GM11168 (cell line): ENCODE data around the gene CCNYL1.

Experiments used
- in situ Hi-C: fragments of 300-500 bp; cut with MboI; formaldehyde crosslinking; loops from one replicate; pipeline ENCODE4 v1.12.0; 2022; ENCODE audit warnings: low sequenced_read_pairs; ENCODE audit not compliant: unreplicated experiment

Gene CCNYL1

DNA sequence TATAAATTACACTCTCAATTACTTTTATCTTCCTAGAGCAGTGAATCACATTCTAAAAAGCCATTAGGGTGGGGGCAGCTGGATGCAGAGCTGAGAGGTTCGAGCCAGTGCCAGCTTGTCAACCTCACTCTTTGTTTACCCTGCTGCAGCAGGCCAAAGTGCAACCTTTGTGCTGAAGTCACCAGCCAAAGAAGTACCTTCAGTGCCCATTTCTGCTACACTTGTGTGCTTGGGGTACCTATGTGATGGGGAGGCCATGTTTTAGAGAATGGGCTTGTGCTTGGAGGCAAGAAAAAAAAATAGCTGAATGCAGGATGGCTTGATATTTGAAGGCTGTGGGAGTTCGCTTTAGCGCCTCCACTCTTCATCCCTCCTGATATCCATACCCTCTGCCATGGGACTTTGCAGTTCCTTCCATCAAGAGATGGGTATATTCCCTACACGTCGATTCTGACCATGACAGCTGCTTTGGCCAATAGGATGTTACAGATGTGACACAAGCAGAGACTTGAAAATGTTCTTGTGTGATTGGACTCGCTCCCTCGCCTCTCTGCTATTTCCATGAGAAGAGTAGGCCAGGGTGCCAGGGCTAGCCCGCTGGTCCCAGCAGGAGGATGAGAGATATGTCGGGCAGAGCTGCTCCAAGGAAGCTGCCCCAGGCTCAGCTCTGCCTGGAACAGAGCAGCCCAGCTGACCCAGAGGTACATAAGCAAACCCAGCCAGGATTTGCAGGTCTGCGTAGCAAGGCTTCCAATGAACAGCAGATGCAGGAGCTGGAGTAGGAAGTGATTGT lies 71.0 kb downstream of the CCNYL1 start:
- in situ Hi-C loops, result no loop called here

DNA sequence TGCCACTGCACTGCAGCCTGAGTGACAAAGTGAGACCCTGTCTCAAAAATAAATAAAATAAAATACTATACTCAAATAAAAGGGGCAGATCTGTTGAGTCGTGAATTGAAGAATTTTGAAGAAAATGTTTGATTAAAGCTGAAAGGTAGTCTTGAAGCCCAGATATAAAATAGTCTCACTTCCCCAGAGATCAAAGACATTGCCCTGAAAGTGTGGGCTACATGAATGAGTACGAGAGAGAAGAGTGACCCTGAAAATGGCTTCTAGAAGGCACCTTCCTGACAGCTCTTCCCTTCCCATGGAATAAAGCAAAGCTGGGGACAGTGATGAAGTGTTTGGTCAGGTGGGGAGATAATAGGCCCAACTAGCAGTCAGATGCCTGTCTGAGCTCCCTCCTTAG lies 72.1 kb downstream of the CCNYL1 start:
- in situ Hi-C loops, result no loop called here

DNA sequence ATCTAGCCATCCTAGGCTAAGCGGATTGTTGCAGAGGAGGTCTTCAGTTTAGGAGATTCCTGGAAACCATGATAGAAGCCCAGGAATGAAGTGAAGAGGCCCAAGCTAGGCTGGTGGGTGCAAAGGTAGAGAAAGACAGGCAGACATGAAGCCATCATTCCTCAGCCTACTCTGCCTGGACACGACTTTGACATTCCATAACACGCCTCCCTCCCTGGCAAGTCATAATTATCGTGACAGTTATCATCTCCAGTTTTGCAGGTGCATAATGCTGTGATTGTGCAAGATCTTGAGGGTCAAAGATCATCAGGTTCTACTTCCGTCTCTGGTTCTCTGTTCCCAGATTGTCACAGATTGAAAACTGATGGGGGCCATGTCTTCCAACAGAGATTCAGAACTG lies 73.5 kb downstream of the CCNYL1 start:
- in situ Hi-C loops, result no loop called here

DNA sequence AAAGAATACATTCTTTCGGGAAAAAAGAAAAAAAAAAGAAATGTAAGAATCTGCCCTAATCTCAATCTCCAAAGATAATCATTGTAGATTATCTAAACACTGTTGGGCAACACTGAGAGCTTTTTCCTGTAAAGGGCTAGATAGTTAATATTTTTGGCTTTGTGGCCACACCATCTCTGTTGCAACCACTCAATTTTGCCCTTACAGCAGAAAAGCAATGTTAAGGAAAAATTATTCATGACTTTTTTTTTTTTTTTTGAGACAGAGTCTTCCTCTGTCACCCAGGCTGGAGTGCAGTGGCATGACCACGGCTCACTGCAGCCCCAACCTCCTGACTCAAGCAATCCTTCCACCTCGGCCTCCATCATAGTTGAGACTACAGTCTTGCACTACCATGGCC lies 75.6 kb downstream of the CCNYL1 start:
- in situ Hi-C loops, result no loop called here

DNA sequence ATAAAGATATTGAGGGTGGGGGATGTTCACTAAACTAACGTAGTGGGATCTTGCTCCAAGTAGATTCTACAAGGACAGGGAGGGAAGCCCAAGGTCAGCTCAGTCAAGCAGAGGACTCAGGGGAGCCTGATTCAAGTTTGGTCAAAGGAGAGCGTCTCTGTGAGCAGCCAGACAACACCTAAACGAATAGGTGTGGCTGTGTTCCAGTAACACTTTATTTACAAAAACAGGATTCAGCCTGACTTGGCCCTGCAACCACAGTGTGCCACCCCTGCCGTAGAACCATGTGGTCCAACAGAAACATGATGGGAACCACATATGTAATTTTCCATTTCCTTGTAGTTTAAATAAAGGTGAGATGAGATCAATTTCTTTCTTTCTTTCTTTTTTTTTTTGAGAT lies 76.4 kb downstream of the CCNYL1 start:
- in situ Hi-C loops, result no loop called here

DNA sequence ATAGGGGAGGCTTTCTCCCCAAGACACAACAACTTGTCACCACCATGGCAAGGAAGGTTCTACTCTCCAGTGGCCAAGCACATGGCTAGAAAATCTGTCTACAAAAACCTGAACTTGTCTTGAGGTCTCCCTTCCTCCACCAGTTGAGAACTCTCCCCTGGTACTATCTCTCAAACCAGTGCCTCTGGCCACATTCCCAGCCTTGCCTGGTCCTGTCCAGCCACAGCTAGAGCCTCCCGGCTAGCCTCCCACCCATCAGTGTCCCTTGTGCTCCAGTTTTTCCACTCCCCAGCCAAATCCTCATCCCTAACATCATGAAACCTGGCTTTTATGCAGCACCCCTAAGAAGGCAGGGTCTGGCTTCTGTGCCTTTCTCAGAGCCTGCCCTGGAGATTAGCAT lies 79.5 kb downstream of the CCNYL1 start:
- in situ Hi-C loops, result no loop called here

DNA sequence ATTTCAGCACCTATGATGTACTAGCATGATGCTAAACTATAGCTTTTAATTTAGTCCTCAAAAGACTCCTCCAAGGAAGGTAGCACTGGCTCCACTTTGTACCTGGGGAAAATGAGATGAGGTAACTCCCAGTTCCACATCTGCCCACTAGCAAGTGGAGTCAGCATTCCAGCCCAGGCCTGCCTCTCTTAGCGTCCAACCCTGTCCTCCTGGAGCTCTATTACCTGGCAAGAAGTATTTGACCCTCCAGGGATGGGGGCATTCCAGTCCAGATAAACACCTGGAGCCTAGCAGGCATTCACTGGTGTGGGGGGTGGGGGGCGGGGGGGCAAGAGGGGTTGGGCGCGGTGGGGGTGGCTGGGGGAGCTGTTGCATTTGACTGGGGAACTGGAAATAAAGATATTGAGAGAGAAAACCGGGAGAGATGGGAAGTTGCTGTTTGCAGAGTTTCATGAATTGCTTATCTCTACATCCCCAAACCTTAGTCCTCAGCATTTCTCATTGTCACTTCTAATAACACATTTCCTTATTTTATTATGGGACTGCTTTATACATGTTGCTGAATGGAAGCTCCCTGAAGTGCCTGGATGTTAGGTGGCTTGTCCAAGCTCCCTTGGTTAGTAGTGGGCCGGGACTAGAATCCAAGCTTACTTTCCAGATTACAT lies 80.3 kb downstream of the CCNYL1 start:
- in situ Hi-C loops, result no loop called here

DNA sequence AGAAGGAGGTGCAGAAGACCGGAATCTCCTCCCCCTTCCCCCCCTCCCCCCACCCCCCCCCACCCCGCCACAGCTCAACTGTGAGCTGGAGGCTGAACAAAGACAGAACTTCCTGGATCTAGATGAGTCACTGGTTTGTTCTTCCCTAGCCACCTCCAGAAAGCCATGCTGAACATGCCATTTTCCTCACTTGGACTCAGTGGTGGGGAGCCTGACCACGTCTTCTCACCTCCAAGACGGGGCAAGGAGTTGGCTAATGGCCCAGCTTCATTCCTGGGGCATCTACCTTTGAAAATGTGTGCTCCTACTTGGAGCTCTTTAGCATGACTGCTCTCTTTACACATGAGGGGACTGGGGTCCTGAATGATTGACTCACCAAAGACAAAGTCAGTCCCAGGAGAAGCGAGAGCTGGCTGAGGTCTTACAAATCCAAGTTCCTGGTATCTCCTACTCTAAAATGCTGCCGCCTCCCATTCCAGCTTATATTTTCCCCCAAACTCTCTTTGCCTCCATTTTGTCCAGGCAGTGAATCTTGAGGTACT lies 80.9 kb downstream of the CCNYL1 start:
- in situ Hi-C loops, result no loop called here

DNA sequence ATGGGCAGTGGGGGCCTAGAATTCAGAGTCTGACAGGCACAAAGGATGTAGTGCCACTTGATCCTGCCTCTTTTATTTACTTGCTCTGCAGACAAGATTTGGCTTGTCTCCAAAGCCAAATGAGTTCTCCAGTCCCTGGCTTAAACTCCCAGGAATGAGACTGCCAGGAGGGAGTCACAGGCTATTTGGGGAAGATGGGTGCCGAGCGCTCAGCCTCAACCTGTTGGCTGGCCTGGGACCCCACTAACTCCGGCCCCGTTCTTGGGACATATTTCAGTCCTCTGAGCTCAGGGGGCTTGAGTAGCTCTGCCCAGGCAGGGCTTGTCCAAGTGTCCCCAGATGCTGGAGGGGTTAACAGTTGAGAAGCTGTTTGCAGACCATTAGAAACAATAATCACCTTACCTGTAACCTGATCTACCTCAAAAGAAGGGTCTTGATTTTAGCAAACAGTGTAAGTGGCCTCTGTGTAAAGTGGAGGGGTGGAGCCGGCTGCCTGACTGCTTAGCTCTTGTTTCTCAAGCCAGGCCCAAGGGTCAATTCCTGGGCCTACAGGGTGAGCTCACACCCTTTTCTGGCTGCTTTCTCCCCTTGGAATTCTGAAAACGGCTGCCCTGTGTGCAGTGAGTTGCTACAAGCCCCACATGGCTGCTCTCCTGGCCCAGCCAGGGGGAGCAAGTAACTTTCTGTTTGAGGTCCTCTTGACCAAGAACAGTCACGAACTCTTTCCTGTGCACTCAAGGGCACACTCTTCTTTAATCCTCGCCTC lies 85.3 kb downstream of the CCNYL1 start:
- in situ Hi-C loops, result no loop called here

DNA sequence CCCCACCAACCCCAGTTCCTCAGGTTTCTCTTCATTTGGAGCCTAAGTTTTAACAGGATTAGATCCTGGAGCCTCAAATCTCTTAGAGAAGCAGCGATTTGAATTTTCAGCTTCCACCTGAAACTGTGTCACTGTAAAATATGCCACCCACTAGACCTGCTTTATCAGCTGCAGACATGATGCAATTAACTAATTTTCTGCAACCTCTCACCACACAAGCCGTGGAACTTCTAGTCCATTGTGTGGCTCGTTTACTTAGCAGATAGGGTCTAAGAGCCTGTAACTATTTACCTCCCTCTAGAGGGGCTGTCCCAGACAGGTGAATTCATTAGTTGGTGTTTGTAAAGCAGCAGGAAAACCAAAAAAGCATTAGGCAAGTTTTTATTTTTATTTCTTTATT lies 89.8 kb downstream of the CCNYL1 start:
- in situ Hi-C loops, result no loop called here

DNA sequence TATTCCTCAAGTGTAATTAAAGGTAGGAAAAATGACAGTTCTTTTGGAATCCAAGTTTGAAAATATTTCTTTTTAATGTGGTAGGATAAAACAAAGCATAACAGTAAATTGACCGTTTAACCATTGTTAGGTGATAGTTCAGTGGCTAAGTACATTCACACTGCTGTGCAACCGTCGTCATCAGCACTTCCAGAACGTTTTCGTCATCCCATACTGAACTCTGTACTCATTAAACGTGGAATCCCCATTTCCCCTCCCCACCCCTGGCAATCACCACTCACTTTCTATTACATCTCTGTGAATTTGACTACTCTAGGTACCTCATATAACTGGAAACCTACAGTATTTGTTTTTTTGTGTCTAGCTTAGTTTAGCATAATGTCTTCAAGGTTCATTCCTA lies 91.2 kb downstream of the CCNYL1 start:
- in situ Hi-C loops, result no loop called here
